HepG2 (cell line): ENCODE data around the gene WBP1. TPM values are rescaled to one million over a fixed set of nuclear protein-coding genes. Genes with fewer than 3 reads are reported as not detected.

Experiments used
- ATAC-seq: fragments of 200-7000 bp; cut with Tn5 transposase; 3 replicates; pipeline ENCODE4 v1.9.1; 2020; ENCODE audit warnings: mild to moderate bottlenecking, moderate library complexity
- BruUV-seq: library from RNA; stranded (reverse); fragments of 400-500 nt; replicated peaks from 2 replicates; lab custom pipeline; 2021; lab: Mats Ljungman, UMichigan
- CTCF ChIA-PET: fragments of 300-600 bp; formaldehyde crosslinking; extraction: SDS; loops from one replicate; lab custom pipeline; 2021; ENCODE audit warnings: low total read pairs, inconsistent platforms, low intra/inter-chr PET ratio; lab: Yijun Ruan, JAX
- POLR2A ChIA-PET: fragments of 350-600 bp; sonication (Branson Sonifier 250); formaldehyde crosslinking; loops from one replicate; lab custom pipeline; 2020; ENCODE audit warnings: antibody characterized with exemption, inconsistent platforms; lab: Yijun Ruan, JAX
- DNase-seq: peaks from one replicate; pipeline ENCODE4 v3.0.0-alpha.2; 2015; ENCODE audit warnings: low spot score
- FAIRE-seq: peaks from 3 replicates; lab custom pipeline; 2011; peaks lifted over from hg19 to GRCh38; lab: Jason Lieb, UNC
- H2AFZ ChIP-seq: one replicate; pipeline ENCODE4 v1.6.1; 2011; ENCODE audit warnings: low read length, inconsistent platforms
- H3K27ac ChIP-seq: fragments of 300-600 bp; 3 replicates; pipeline ENCODE4 v1.8.0; 2011; ENCODE audit warnings: mixed run types, mild to moderate bottlenecking, mixed read lengths, low read length, inconsistent platforms; ENCODE audit not compliant: insufficient read depth; ENCODE audit errors: extremely low read length
- H3K27me3 ChIP-seq, 2 experiments: fragments of 200-600 bp in 1 of 2; 2 replicates in 1 of 2; 3 replicates in 1 of 2; pipeline versions ENCODE4 v1.6.0 to v1.8.0; 2011; ENCODE audit warnings: low read length in 2 of 2, mild to moderate bottlenecking in 2 of 2, moderate library complexity in 2 of 2, inconsistent platforms in 1 of 2; ENCODE audit not compliant: insufficient read depth in 2 of 2, control insufficient read depth in 1 of 2
- H3K36me3 ChIP-seq, 2 experiments: fragments of 200-600 bp in 1 of 2; replicated peaks in 1 of 2; 2 replicates in 1 of 2; 3 replicates in 1 of 2; pipeline versions ENCODE4 v1.5.1 to v1.8.0; 2011; ENCODE audit warnings: low read length in 2 of 2, inconsistent platforms in 1 of 2; ENCODE audit not compliant: insufficient read depth in 2 of 2, control insufficient read depth in 1 of 2
- H3K4me1 ChIP-seq: 2 replicates; pipeline ENCODE4 v1.5.1; 2012; ENCODE audit warnings: low read length, inconsistent platforms; ENCODE audit not compliant: insufficient read depth
- H3K4me2 ChIP-seq: 2 replicates; pipeline ENCODE4 v1.6.0; 2011; ENCODE audit warnings: low read depth, low read length, inconsistent platforms
- H3K4me3 ChIP-seq, 3 experiments: fragments of 200-600 bp in 1 of 3; sonication (generic), shearing (Covaris generic) in 1 of 3; replicated peaks in 1 of 3; 2 replicates each; pipeline ENCODE4 v1.5.1; 2011 to 2016; ENCODE audit warnings: low read length in 3 of 3, inconsistent platforms in 2 of 3, low read depth in 2 of 3, mild to moderate bottlenecking in 2 of 3, control low read depth in 1 of 3, mixed read lengths in 1 of 3; ENCODE audit not compliant: insufficient read depth in 1 of 3
- H3K79me2 ChIP-seq: one replicate; pipeline ENCODE4 v1.6.1; 2011; ENCODE audit warnings: low read length, inconsistent platforms; ENCODE audit not compliant: insufficient read depth
- H3K9ac ChIP-seq: 2 replicates; pipeline ENCODE4 v1.6.0; 2011; ENCODE audit warnings: mild to moderate bottlenecking, low read depth, low read length, inconsistent platforms; ENCODE audit not compliant: insufficient read depth
- H3K9me3 ChIP-seq: 2 replicates; pipeline ENCODE4 v1.5.1; 2012; ENCODE audit warnings: mild to moderate bottlenecking, low read length
- H4K20me1 ChIP-seq: 2 replicates; pipeline ENCODE4 v1.6.0; 2011; ENCODE audit warnings: inconsistent platforms, mild to moderate bottlenecking, low read length, moderate library complexity; ENCODE audit not compliant: insufficient read depth
- EHMT2 ChIP-seq: fragments of 200-600 bp; sonication (generic); IDR thresholded peaks from 2 replicates; pipeline ENCODE4 v1.7.0; 2017; ENCODE audit warnings: antibody characterized with exemption, low read depth, low read length, borderline replicate concordance
- KDM3A ChIP-seq: IDR thresholded peaks from 2 replicates; pipeline ENCODE4 v1.6.1; 2018; ENCODE audit warnings: low read depth, missing compliant biosample characterization
- KLF6 ChIP-seq: IDR thresholded peaks from 2 replicates; pipeline ENCODE4 v1.8.0; 2016; ENCODE audit warnings: missing biosample characterization, missing genetic modification reagents
- MAZ ChIP-seq, 2 experiments: sonication (generic) in 1 of 2; formaldehyde crosslinking in 1 of 2; IDR thresholded peaks; 2 replicates each; pipeline versions ENCODE4 v1.5.0 to v1.6.1; 2012 to 2020; ENCODE audit warnings: low read depth in 2 of 2, mild to moderate bottlenecking in 2 of 2, borderline replicate concordance in 1 of 2, improper control_type of control experiment in 1 of 2, low read length in 1 of 2, missing genetic modification reagents in 1 of 2, moderate library complexity in 1 of 2
- MLLT10 ChIP-seq: sonication (generic); formaldehyde crosslinking; IDR thresholded peaks from 2 replicates; pipeline ENCODE4 v1.4.0; 2020; ENCODE audit warnings: missing genetic modification reagents
- RFX1 ChIP-seq: fragments of 450-650 bp; IDR thresholded peaks from 2 replicates; pipeline ENCODE4 v1.6.1; 2017
- SCMH1 ChIP-seq: sonication (generic); formaldehyde crosslinking; IDR thresholded peaks from 2 replicates; pipeline ENCODE4 v1.9.0; 2021; ENCODE audit warnings: missing genetic modification reagents, mild to moderate bottlenecking, borderline replicate concordance
- SMARCE1 ChIP-seq: fragments of 450-650 bp; IDR thresholded peaks from 2 replicates; pipeline ENCODE4 v1.6.1; 2017; ENCODE audit warnings: borderline replicate concordance
- THAP11 ChIP-seq: IDR thresholded peaks from 2 replicates; pipeline ENCODE4 v1.6.1; 2016; ENCODE audit warnings: missing biosample characterization, missing genetic modification reagents
- YEATS2 ChIP-seq: sonication (generic); formaldehyde crosslinking; IDR thresholded peaks from 2 replicates; pipeline ENCODE4 v1.4.0; 2020; ENCODE audit warnings: missing genetic modification reagents, borderline replicate concordance
- ZNF234 ChIP-seq: sonication (generic); formaldehyde crosslinking; conservative IDR thresholded peaks from 2 replicates; pipeline ENCODE4 v1.5.1; 2020; ENCODE audit warnings: mild to moderate bottlenecking, missing genetic modification reagents
- ZNF256 ChIP-seq: sonication (generic); formaldehyde crosslinking; conservative IDR thresholded peaks from 2 replicates; pipeline ENCODE4 v1.4.0; 2020; ENCODE audit warnings: missing genetic modification reagents
- ZNF264 ChIP-seq: sonication (generic); formaldehyde crosslinking; IDR thresholded peaks from 2 replicates; pipeline ENCODE4 v1.4.0; 2020; ENCODE audit warnings: missing genetic modification reagents
- ZNF484 ChIP-seq: sonication (generic); formaldehyde crosslinking; IDR thresholded peaks from 2 replicates; pipeline ENCODE4 v1.5.1; 2020; ENCODE audit warnings: mild to moderate bottlenecking, low read depth, missing genetic modification reagents, borderline replicate concordance
- ZNF552 ChIP-seq: sonication (generic); formaldehyde crosslinking; IDR thresholded peaks from 2 replicates; pipeline ENCODE4 v1.9.0; 2022; ENCODE audit warnings: missing genetic modification reagents, mild to moderate bottlenecking, borderline replicate concordance
- ZNF75D ChIP-seq: sonication (generic); formaldehyde crosslinking; IDR thresholded peaks from 2 replicates; pipeline ENCODE4 v1.8.1; 2023; ENCODE audit warnings: missing genetic modification reagents, mild to moderate bottlenecking, borderline replicate concordance
- ZNF883 ChIP-seq: sonication (generic); formaldehyde crosslinking; IDR thresholded peaks from 2 replicates; pipeline ENCODE4 v1.5.1; 2020; ENCODE audit warnings: mild to moderate bottlenecking, missing genetic modification reagents; ENCODE audit errors: not compliant biosample characterization
- ZSCAN25 ChIP-seq: sonication (generic); formaldehyde crosslinking; IDR thresholded peaks from 2 replicates; pipeline ENCODE4 v1.8.0; 2022; ENCODE audit warnings: mild to moderate bottlenecking, missing genetic modification reagents
- ZZZ3 ChIP-seq: sonication (generic); formaldehyde crosslinking; IDR thresholded peaks from 2 replicates; pipeline ENCODE4 v1.4.0; 2020; ENCODE audit warnings: missing genetic modification reagents, mild to moderate bottlenecking, borderline replicate concordance
- WGBS: methylation state at CpG from one replicate; pipeline ENCODE4 v1.1.6; 2017; ENCODE audit warnings: low lambda C conversion rate; 5-methylcytosine and 5-hydroxymethylcytosine counted together
- in situ Hi-C: cut with HindIII; loops from 2 replicates; pipeline ENCODE4 v1.10.0; 2017; ENCODE audit warnings: low pct_unique_long_range_greater_than_20kb; ENCODE audit not compliant: extremely low pct_ligation_motif_present
- intact Hi-C: fragments of 100-400 bp; cut with micrococcal nuclease; formaldehyde crosslinking; loops from one replicate; pipeline ENCODE4 v1.10.0; 2022; ENCODE audit not compliant: unreplicated experiment
- polyA plus RNA-seq, 8 experiments: library from polyadenylated mRNA; depleted of rRNA in 3 of 8; stranded (reverse) in 7 of 8; unstranded in 1 of 8; fragments of >200 nt; fragmentation: Illumina TruSeq in 4 of 8; extraction: Trizol in 4 of 8; gene quantifications; 2 replicates each; pipeline versions ENCODE4 v1.2.1 to v1.2.3, GENCODE V29; 2011 to 2016; ENCODE audit warnings: low read depth in 4 of 8, missing spikeins in 1 of 8, mixed read lengths in 1 of 8; ENCODE audit not compliant: insufficient read depth in 1 of 8
- total RNA-seq, 5 experiments: library from RNA; depleted of rRNA; stranded (reverse); fragments of >200 nt; fragmentation: Illumina TruSeq; extraction: Trizol; gene quantifications; 2 replicates each; pipeline ENCODE4 v1.2.3, GENCODE V29; 2016; ENCODE audit warnings: low read depth in 1 of 5
- TF ChIP-seq, protein P1 (sequence below): sonication (generic); formaldehyde crosslinking; IDR thresholded peaks from 2 replicates; pipeline ENCODE4 v1.4.0; 2020; ENCODE audit warnings: mild to moderate bottlenecking, missing genetic modification reagents
- TF ChIP-seq, protein P2 (sequence below): sonication (generic); formaldehyde crosslinking; conservative IDR thresholded peaks from 2 replicates; pipeline ENCODE4 v1.8.0; 2022; ENCODE audit warnings: low read depth, missing genetic modification reagents

Gene WBP1
- total and polyA plus RNA-seq, 2 of the 13 experiments (the other 11 are each of a cell fraction or from before 2014, with no cell fraction given): 38.8 to 85.7 TPM

GRCh38 chr2:74503506-74504475 lies 45.6 kb downstream of the WBP1 start:
- Histone ChIP-seq H3K4me3 (peak overlapping the region; percentile 67 to 86 (median 82)), H3K4me2 (peak overlapping the region; percentile 92)
- no peak for FAIRE-seq
- no peak for TF ChIP-seq THAP11
- no peak for TF ChIP-seq RFX1
- TF ChIP-seq ZNF484: no peak
- no peak; the same call in 1 of the 2 replicates for TF ChIP-seq MAZ (IDR thresholded peaks at IDR 0.05; ENCODE audit: borderline replicate concordance, low read depth, low read length)
- no peak for TF ChIP-seq MAZ (CRISPR knock-in tag; IDR thresholded peaks at IDR 0.05; ENCODE audit: low read depth)
- TF ChIP-seq MLLT10 (CRISPR knock-in tag): 0 out of 2 replicates have a peak, but pooled peaks have one; percentile 9
- TF ChIP-seq ZSCAN25 (CRISPR knock-in tag): no peak
- TF ChIP-seq YEATS2 (CRISPR knock-in tag): no peak
- no peak for TF ChIP-seq ZZZ3
- TF ChIP-seq ZNF75D (CRISPR knock-in tag): no peak
- TF ChIP-seq KDM3A (CRISPR knock-in tag): no peak
- no peak for TF ChIP-seq ZNF552 (CRISPR knock-in tag)
- 0 out of 2 replicates have a peak, but pooled peaks have one; percentile 8 for TF ChIP-seq ZNF264 (CRISPR knock-in tag)
- TF ChIP-seq SMARCE1: no peak
- TF ChIP-seq ZNF256 (CRISPR knock-in tag): no peak
- no peak for TF ChIP-seq ZNF234
- TF ChIP-seq KLF6 (CRISPR knock-in tag): 0 out of 2 replicates have a peak, but pooled peaks have one; percentile 40
- no peak for TF ChIP-seq ZNF883 (CRISPR knock-in tag)
- TF ChIP-seq, protein P1, sequence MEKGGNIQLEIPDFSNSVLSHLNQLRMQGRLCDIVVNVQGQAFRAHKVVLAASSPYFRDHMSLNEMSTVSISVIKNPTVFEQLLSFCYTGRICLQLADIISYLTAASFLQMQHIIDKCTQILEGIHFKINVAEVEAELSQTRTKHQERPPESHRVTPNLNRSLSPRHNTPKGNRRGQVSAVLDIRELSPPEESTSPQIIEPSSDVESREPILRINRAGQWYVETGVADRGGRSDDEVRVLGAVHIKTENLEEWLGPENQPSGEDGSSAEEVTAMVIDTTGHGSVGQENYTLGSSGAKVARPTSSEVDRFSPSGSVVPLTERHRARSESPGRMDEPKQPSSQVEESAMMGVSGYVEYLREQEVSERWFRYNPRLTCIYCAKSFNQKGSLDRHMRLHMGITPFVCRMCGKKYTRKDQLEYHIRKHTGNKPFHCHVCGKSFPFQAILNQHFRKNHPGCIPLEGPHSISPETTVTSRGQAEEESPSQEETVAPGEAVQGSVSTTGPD (CRISPR knock-in tag): no peak
- TF ChIP-seq SCMH1 (CRISPR knock-in tag): no peak
- TF ChIP-seq, protein P2, sequence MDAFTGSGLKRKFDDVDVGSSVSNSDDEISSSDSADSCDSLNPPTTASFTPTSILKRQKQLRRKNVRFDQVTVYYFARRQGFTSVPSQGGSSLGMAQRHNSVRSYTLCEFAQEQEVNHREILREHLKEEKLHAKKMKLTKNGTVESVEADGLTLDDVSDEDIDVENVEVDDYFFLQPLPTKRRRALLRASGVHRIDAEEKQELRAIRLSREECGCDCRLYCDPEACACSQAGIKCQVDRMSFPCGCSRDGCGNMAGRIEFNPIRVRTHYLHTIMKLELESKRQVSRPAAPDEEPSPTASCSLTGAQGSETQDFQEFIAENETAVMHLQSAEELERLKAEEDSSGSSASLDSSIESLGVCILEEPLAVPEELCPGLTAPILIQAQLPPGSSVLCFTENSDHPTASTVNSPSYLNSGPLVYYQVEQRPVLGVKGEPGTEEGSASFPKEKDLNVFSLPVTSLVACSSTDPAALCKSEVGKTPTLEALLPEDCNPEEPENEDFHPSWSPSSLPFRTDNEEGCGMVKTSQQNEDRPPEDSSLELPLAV: no peak
- no peak for TF ChIP-seq EHMT2

More at GRCh38 chr2:74503506-74504475, 45.6 kb downstream of the WBP1 start:
- BruUV-seq: no TSS peak
- Histone ChIP-seq H3K4me1 (peaks cover 66% of the 10 kb centered on the region), H3K9ac (peak overlapping the region; percentile 83), H3K9me3 (no peaks in the 10 kb centered on the region), H3K27me3 (no peaks in the 10 kb centered on the region; a peak in 1 of 5 replicates), H3K27ac (peak overlapping the region; percentile 89), H3K36me3 (no peaks in the 10 kb centered on the region; a peak in 3 of 5 replicates), H2AFZ (no peak overlapping the region), H3K79me2 (peaks cover 51% of the 10 kb centered on the region), H4K20me1 (no peaks in the 10 kb centered on the region)
- 43% methylated on average over 34 of the region's 45 CpGs for WGBS
- POLR2A ChIA-PET: interaction anchor here (1.1 to 16.5 kb wide), 18 partner anchors 9 to 325 kb away, joined by 3 to 795 read pairs (median 14); partner anchors contain the start of genes AUP1, CCDC142, DQX1 and HTRA2
- DNase-seq (no peak), ATAC-seq (peak; percentile 0; the same call in 1 of the 3 replicates)
- intact Hi-C loops (no loop called here), in situ Hi-C loops (no loop called here)
- CTCF ChIA-PET: interaction anchor here (2.9 kb wide), 1 partner anchor 20 kb away, joined by 20 read pairs; the partner anchor contains the start of genes CCDC142 and TTC31
